Smooth muscle cell (in vitro differentiated cells): ENCODE measurements around the gene CNKSR3. TPM values are rescaled to one million over a fixed set of nuclear protein-coding genes. Genes with fewer than 3 reads are reported as not detected.

ENCODE experiments used
- DNase-seq: peaks from one replicate; lab custom pipeline; 2025; ENCODE audit not compliant: unreplicated experiment; lab: John Stamatoyannopoulos, UW
- H2AFZ ChIP-seq: fragments of 200-600 bp; sonication (generic); 2 replicates; pipeline ENCODE4 v1.6.0; 2016; ENCODE audit warnings: antibody characterized with exemption, low read depth, mild to moderate bottlenecking
- H3F3A ChIP-seq: fragments of 200-600 bp; sonication (generic); 2 replicates; pipeline ENCODE4 v1.6.0; 2017; ENCODE audit warnings: antibody characterized with exemption, low read depth
- H3K27ac ChIP-seq: fragments of 200-600 bp; sonication (generic); 2 replicates; pipeline ENCODE4 v1.5.1; 2016; ENCODE audit warnings: low read depth, mild to moderate bottlenecking
- H3K27me3 ChIP-seq: fragments of 200-600 bp; sonication (generic); 2 replicates; pipeline ENCODE4 v1.6.1; 2016; ENCODE audit warnings: low read depth, mild to moderate bottlenecking
- H3K36me3 ChIP-seq: fragments of 200-600 bp; sonication (generic); 2 replicates; pipeline ENCODE4 v1.5.1; 2016; ENCODE audit warnings: low read depth
- H3K4me1 ChIP-seq: fragments of 200-600 bp; sonication (generic); 2 replicates; pipeline ENCODE4 v1.5.1; 2016; ENCODE audit warnings: low read depth
- H3K4me2 ChIP-seq: fragments of 200-600 bp; sonication (generic); 2 replicates; pipeline ENCODE4 v1.6.0; 2016; ENCODE audit warnings: mild to moderate bottlenecking
- H3K4me3 ChIP-seq: fragments of 200-600 bp; sonication (generic); 2 replicates; pipeline ENCODE4 v1.5.1; 2016; ENCODE audit warnings: mild to moderate bottlenecking
- H3K79me2 ChIP-seq: fragments of 200-600 bp; sonication (generic); 2 replicates; pipeline ENCODE4 v1.6.0; 2016; ENCODE audit warnings: low read depth, mild to moderate bottlenecking
- H3K9ac ChIP-seq: fragments of 200-600 bp; sonication (generic); 2 replicates; pipeline ENCODE4 v1.6.0; 2016; ENCODE audit warnings: low read depth
- H3K9me3 ChIP-seq: fragments of 200-600 bp; sonication (generic); replicated peaks from 2 replicates; pipeline ENCODE4 v1.5.1; 2016; ENCODE audit warnings: low read depth
- H4K20me1 ChIP-seq: fragments of 200-600 bp; sonication (generic); 2 replicates; pipeline ENCODE4 v1.6.0; 2016; ENCODE audit warnings: low read depth
- CTCF ChIP-seq: fragments of 200-600 bp; sonication (generic); IDR thresholded peaks from 2 replicates; pipeline ENCODE4 v1.5.1; 2017; ENCODE audit warnings: borderline replicate concordance, mild to moderate bottlenecking, antibody characterized with exemption; ENCODE audit not compliant: insufficient read depth, poor library complexity, severe bottlenecking
- WGBS: methylation state at CpG from one replicate; pipeline ENCODE4 v1.1.7; 2016; ENCODE audit warnings: low lambda C conversion rate; 5-methylcytosine and 5-hydroxymethylcytosine counted together
- polyA plus RNA-seq: library from polyadenylated mRNA; unstranded; fragments of >200 nt; fragmentation: Nextera tagmentation; extraction: Ambion mirVana; gene quantifications from 2 replicates; pipeline ENCODE4 v1.2.1, GENCODE V29; 2016
- total RNA-seq: library from RNA; depleted of rRNA; stranded (reverse); fragments of >200 nt; gene quantifications from 2 replicates; pipeline ENCODE4 v1.2.3, GENCODE V29; 2014

Gene CNKSR3
- total and polyA plus RNA-seq, 2 experiments from 2014 or later: 5.0 to 5.5 TPM

GRCh38 chr6:154429711-154430110 is 80.8 kb downstream of the CNKSR3 start:
- Histone ChIP-seq H3K27ac (no peak overlapping the region), H3K4me1 (peaks cover 21% of the 10 kb centered on the region), H3K9me3 (no peaks in the 10 kb centered on the region), H3K4me2 (no peak overlapping the region), H3K9ac (no peak overlapping the region), H3K4me3 (no peak overlapping the region), H3K27me3 (no peaks in the 10 kb centered on the region), H4K20me1 (no peaks in the 10 kb centered on the region), H3K79me2 (no peaks in the 10 kb centered on the region), H3F3A (no peaks in the 10 kb centered on the region), H2AFZ (no peak overlapping the region), H3K36me3 (no peaks in the 10 kb centered on the region)
- no peak for DNase-seq
- no peak for TF ChIP-seq CTCF
- 87% methylated on average over 5 of the region's 5 CpGs for WGBS

DNA sequence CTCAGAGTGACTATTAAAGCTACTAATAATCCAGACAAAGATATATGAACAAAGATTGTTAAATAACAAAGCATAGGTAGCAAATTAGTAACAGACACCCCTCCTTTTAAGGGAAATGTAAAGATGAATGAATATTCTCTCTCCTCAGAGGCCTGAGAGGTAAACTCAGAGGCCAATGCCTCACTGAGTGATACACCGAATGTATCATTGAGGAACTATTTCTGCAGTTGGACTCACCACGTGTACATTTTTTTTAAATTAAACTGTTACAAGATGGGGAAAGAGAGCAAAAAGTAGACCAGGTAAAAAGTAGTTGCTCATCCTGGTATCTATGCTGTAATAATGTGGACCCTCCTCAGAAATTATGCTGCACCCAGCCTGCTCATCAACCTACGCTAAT is 81.6 kb downstream of the CNKSR3 start:
- Histone ChIP-seq H3K4me1 (peaks cover 15% of the 10 kb centered on the region), H3K4me2 (no peak overlapping the region), H3K79me2 (no peaks in the 10 kb centered on the region), H3F3A (no peaks in the 10 kb centered on the region), H3K4me3 (no peak overlapping the region), H3K9ac (no peak overlapping the region), H3K9me3 (no peaks in the 10 kb centered on the region), H3K36me3 (no peaks in the 10 kb centered on the region), H3K27ac (no peak overlapping the region), H4K20me1 (no peaks in the 10 kb centered on the region), H2AFZ (no peak overlapping the region), H3K27me3 (no peaks in the 10 kb centered on the region)
- 80% methylated on average over 3 of the region's 3 CpGs for WGBS
- TF ChIP-seq CTCF: no peak
- DNase-seq: no peak

DNA sequence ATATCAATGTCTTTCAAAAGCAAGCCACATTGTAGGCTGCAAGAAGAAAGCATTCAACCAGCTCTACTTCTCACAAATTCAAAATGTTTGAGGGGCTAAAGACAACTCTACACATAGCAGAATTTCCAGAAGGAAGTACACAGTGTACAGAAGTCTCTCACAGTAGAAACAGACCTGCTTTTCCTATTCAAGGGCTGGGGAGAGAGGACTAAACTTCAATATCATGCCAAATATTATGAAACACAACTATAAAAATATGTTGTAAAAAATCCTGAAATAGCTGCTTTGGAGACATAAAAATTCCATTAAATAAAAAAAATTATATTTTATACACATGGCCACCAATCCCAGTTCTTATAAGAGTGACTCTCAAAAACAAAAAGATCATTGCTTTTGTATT is 83.0 kb downstream of the CNKSR3 start:
- Histone ChIP-seq H3F3A (no peaks in the 10 kb centered on the region), H3K36me3 (no peaks in the 10 kb centered on the region), H2AFZ (no peak overlapping the region), H3K9me3 (no peaks in the 10 kb centered on the region), H3K79me2 (no peaks in the 10 kb centered on the region), H3K27ac (no peak overlapping the region), H3K4me2 (no peak overlapping the region), H3K27me3 (no peaks in the 10 kb centered on the region), H3K4me3 (no peak overlapping the region), H4K20me1 (no peaks in the 10 kb centered on the region), H3K4me1 (peaks cover under 1% of the 10 kb centered on the region), H3K9ac (no peak overlapping the region)
- no peak for DNase-seq
- TF ChIP-seq CTCF: no peak

DNA sequence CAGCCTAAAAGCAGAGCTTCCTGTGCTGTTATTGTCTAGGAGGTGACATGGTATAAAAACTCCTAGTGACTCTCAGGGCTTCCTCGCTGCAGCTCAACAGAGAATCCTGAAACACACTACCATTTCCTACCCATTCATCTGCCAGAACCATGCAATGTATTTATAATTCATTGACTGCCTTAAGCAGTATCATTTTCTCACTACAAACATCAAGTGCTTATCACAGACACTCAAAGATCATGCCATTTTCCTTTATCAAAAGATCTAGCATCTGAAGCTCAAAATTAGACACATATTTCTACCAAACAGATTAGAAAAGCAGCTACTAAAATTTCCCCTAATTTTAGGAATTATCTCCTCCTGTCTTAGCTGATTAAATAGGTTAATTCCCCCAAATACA is 83.5 kb downstream of the CNKSR3 start:
- H3K36me3 ChIP-seq: no peaks in the 10 kb centered on the region
- no peaks in the 10 kb centered on the region for H3K4me1 ChIP-seq
- H3K9ac ChIP-seq: no peak overlapping the region
- H3F3A ChIP-seq: no peaks in the 10 kb centered on the region
- H3K4me3 ChIP-seq: no peak overlapping the region
- H3K4me2 ChIP-seq: no peak overlapping the region
- H3K27ac ChIP-seq: no peak overlapping the region
- H3K79me2 ChIP-seq: no peaks in the 10 kb centered on the region
- no peaks in the 10 kb centered on the region for H3K9me3 ChIP-seq
- no peak for TF ChIP-seq CTCF
- no peaks in the 10 kb centered on the region for H3K27me3 ChIP-seq
- 89% methylated on average over 1 of the region's 1 CpG for WGBS
- H2AFZ ChIP-seq: no peak overlapping the region
- no peaks in the 10 kb centered on the region for H4K20me1 ChIP-seq
- no peak for DNase-seq
